GM23338 (cell line): ENCODE results near the gene CPNE5. TPM values are rescaled to one million over a fixed set of nuclear protein-coding genes. Genes with fewer than 3 reads are reported as not detected.

Experiments used
- ATAC-seq: fragments of 200-7000 bp; cut with Tn5 transposase; 3 replicates; pipeline ENCODE4 v1.9.1; 2020
- DNase-seq: peaks from one replicate; pipeline ENCODE4 v3.0.0-alpha.2; 2015; ENCODE audit warnings: low spot score
- H2AFZ ChIP-seq: fragments of 200-600 bp; sonication (generic); 2 replicates; pipeline ENCODE4 v1.8.0; 2016; ENCODE audit warnings: antibody characterized with exemption, mild to moderate bottlenecking, moderate library complexity
- H3F3A ChIP-seq: fragments of 200-600 bp; sonication (generic); replicated peaks from 2 replicates; pipeline ENCODE4 v1.8.0; 2017; ENCODE audit warnings: antibody characterized with exemption, mixed run types, low read depth
- H3K27ac ChIP-seq: fragments of 200-600 bp; sonication (generic); 2 replicates; pipeline ENCODE4 v1.6.1; 2016; ENCODE audit warnings: low read depth
- H3K27me3 ChIP-seq: fragments of 200-600 bp; sonication (generic); 2 replicates; pipeline ENCODE4 v1.8.0; 2016; ENCODE audit warnings: mild to moderate bottlenecking, mixed run types, moderate library complexity; ENCODE audit not compliant: insufficient read depth
- H3K36me3 ChIP-seq: fragments of 200-600 bp; sonication (generic); 2 replicates; pipeline ENCODE4 v1.8.0; 2016; ENCODE audit warnings: mild to moderate bottlenecking; ENCODE audit not compliant: insufficient read depth
- H3K4me1 ChIP-seq: fragments of 200-600 bp; sonication (generic); 2 replicates; pipeline ENCODE4 v1.8.0; 2016; ENCODE audit warnings: mild to moderate bottlenecking, moderate library complexity; ENCODE audit not compliant: insufficient read depth
- H3K4me2 ChIP-seq: fragments of 200-600 bp; sonication (generic); 2 replicates; pipeline ENCODE4 v1.7.1; 2017; ENCODE audit warnings: mixed run types
- H3K4me3 ChIP-seq: fragments of 200-600 bp; sonication (generic); 2 replicates; pipeline ENCODE4 v1.6.1; 2016; ENCODE audit warnings: mixed run types
- H3K79me2 ChIP-seq: fragments of 200-600 bp; sonication (generic); replicated peaks from 2 replicates; pipeline ENCODE4 v1.8.0; 2017; ENCODE audit warnings: mild to moderate bottlenecking; ENCODE audit not compliant: insufficient read depth
- H3K9me2 ChIP-seq: fragments of 200-600 bp; sonication (generic); 2 replicates; pipeline ENCODE4 v1.8.0; 2017; ENCODE audit not compliant: insufficient read depth
- H4K20me1 ChIP-seq: fragments of 200-600 bp; sonication (generic); replicated peaks from 2 replicates; pipeline ENCODE4 v1.8.0; 2017; ENCODE audit warnings: mild to moderate bottlenecking; ENCODE audit not compliant: insufficient read depth
- H3K27ac Mint-ChIP-seq: 2 replicates; pipeline ENCODE4 v1.8.0; 2020; ENCODE audit warnings: inconsistent platforms, mild to moderate bottlenecking, moderate library complexity, mixed read lengths
- H3K27me3 Mint-ChIP-seq: 3 replicates; pipeline ENCODE4 v1.8.0; 2022; ENCODE audit warnings: low read depth, mild to moderate bottlenecking, moderate library complexity, mixed read lengths, inconsistent platforms; ENCODE audit not compliant: insufficient read depth, poor library complexity
- H3K36me3 Mint-ChIP-seq: 3 replicates; pipeline ENCODE4 v1.8.0; 2021; ENCODE audit warnings: low read depth, mild to moderate bottlenecking, inconsistent platforms, moderate library complexity, mixed read lengths
- H3K4me1 Mint-ChIP-seq: 3 replicates; pipeline ENCODE4 v1.8.0; 2020; ENCODE audit warnings: mild to moderate bottlenecking, inconsistent platforms, mixed read lengths
- H3K4me3 Mint-ChIP-seq: 3 replicates; pipeline ENCODE4 v1.8.0; 2021; ENCODE audit warnings: moderate library complexity, mild to moderate bottlenecking, inconsistent platforms, mixed read lengths
- H3K9me3 Mint-ChIP-seq: 3 replicates; pipeline ENCODE4 v1.8.0; 2020; ENCODE audit warnings: moderate library complexity, mild to moderate bottlenecking, inconsistent platforms, mixed read lengths
- ETS1 ChIP-seq: IDR thresholded peaks from 2 replicates; pipeline ENCODE4 v1.6.1; 2016; ENCODE audit warnings: antibody characterized with exemption
- EZH2 ChIP-seq: fragments of 200-600 bp; sonication (generic); IDR thresholded peaks from one replicate; pipeline ENCODE4 v1.8.0; 2017; ENCODE audit warnings: antibody characterized with exemption, mild to moderate bottlenecking, low read depth; ENCODE audit not compliant: unreplicated experiment
- EZH2phosphoT487 ChIP-seq: fragments of 200-600 bp; sonication (generic); IDR thresholded peaks from one replicate; pipeline ENCODE4 v1.8.1; 2018; ENCODE audit warnings: antibody characterized with exemption; ENCODE audit not compliant: unreplicated experiment
- STAT1 ChIP-seq: IDR thresholded peaks from one replicate; pipeline ENCODE4 v1.6.1; 2016; ENCODE audit warnings: antibody characterized with exemption; ENCODE audit not compliant: unreplicated experiment
- polyA plus RNA-seq: library from polyadenylated mRNA; unstranded; fragments of >200 nt; fragmentation: Nextera tagmentation; extraction: Ambion mirVana; gene quantifications from 2 replicates; pipeline ENCODE4 v1.2.1, GENCODE V29; 2016
- total RNA-seq: library from RNA; depleted of rRNA; stranded (reverse); fragments of >200 nt; shearing (Covaris generic); gene quantifications from 2 replicates; pipeline ENCODE4 v1.2.3, GENCODE V29; 2014
- TF ChIP-seq, protein P1 (sequence below): fragments of 250-450 bp; sonication (Bioruptor Pico); IDR thresholded peaks from 2 replicates; pipeline ENCODE4 v1.5.0; 2020; ENCODE audit warnings: mild to moderate bottlenecking, moderate library complexity

The CPNE5 gene
- total and polyA plus RNA-seq, 2 experiments from 2014 or later = 0.14 to 0.42 TPM

GRCh38 chr6:36803482-36803881, 35.8 kb downstream of the CPNE5 start:
- no peaks in the 10 kb centered on the region for H3K36me3 ChIP-seq
- no peak overlapping the region for H3K4me3 ChIP-seq
- H3K9me2 ChIP-seq = no peaks in the 10 kb centered on the region
- H2AFZ ChIP-seq = no peak overlapping the region
- Mint-ChIP-seq H3K27me3 (peaks cover 13% of the 10 kb centered on the region), H3K36me3 (no peaks in the 10 kb centered on the region), H3K27ac (no peak overlapping the region), H3K9me3 (no peaks in the 10 kb centered on the region), H3K4me1 (peaks cover 39% of the 10 kb centered on the region), H3K4me3 (no peak overlapping the region)
- H3K27me3 ChIP-seq = no peaks in the 10 kb centered on the region
- DNase-seq = no peak
- H3K27ac ChIP-seq = no peak overlapping the region
- no peaks in the 10 kb centered on the region for H3F3A ChIP-seq
- H4K20me1 ChIP-seq = no peaks in the 10 kb centered on the region
- no peak overlapping the region for H3K4me2 ChIP-seq
- peaks cover 22% of the 10 kb centered on the region for H3K4me1 ChIP-seq
- H3K79me2 ChIP-seq = no peaks in the 10 kb centered on the region
- ATAC-seq = no peak
- TF ChIP-seq, protein P1, sequence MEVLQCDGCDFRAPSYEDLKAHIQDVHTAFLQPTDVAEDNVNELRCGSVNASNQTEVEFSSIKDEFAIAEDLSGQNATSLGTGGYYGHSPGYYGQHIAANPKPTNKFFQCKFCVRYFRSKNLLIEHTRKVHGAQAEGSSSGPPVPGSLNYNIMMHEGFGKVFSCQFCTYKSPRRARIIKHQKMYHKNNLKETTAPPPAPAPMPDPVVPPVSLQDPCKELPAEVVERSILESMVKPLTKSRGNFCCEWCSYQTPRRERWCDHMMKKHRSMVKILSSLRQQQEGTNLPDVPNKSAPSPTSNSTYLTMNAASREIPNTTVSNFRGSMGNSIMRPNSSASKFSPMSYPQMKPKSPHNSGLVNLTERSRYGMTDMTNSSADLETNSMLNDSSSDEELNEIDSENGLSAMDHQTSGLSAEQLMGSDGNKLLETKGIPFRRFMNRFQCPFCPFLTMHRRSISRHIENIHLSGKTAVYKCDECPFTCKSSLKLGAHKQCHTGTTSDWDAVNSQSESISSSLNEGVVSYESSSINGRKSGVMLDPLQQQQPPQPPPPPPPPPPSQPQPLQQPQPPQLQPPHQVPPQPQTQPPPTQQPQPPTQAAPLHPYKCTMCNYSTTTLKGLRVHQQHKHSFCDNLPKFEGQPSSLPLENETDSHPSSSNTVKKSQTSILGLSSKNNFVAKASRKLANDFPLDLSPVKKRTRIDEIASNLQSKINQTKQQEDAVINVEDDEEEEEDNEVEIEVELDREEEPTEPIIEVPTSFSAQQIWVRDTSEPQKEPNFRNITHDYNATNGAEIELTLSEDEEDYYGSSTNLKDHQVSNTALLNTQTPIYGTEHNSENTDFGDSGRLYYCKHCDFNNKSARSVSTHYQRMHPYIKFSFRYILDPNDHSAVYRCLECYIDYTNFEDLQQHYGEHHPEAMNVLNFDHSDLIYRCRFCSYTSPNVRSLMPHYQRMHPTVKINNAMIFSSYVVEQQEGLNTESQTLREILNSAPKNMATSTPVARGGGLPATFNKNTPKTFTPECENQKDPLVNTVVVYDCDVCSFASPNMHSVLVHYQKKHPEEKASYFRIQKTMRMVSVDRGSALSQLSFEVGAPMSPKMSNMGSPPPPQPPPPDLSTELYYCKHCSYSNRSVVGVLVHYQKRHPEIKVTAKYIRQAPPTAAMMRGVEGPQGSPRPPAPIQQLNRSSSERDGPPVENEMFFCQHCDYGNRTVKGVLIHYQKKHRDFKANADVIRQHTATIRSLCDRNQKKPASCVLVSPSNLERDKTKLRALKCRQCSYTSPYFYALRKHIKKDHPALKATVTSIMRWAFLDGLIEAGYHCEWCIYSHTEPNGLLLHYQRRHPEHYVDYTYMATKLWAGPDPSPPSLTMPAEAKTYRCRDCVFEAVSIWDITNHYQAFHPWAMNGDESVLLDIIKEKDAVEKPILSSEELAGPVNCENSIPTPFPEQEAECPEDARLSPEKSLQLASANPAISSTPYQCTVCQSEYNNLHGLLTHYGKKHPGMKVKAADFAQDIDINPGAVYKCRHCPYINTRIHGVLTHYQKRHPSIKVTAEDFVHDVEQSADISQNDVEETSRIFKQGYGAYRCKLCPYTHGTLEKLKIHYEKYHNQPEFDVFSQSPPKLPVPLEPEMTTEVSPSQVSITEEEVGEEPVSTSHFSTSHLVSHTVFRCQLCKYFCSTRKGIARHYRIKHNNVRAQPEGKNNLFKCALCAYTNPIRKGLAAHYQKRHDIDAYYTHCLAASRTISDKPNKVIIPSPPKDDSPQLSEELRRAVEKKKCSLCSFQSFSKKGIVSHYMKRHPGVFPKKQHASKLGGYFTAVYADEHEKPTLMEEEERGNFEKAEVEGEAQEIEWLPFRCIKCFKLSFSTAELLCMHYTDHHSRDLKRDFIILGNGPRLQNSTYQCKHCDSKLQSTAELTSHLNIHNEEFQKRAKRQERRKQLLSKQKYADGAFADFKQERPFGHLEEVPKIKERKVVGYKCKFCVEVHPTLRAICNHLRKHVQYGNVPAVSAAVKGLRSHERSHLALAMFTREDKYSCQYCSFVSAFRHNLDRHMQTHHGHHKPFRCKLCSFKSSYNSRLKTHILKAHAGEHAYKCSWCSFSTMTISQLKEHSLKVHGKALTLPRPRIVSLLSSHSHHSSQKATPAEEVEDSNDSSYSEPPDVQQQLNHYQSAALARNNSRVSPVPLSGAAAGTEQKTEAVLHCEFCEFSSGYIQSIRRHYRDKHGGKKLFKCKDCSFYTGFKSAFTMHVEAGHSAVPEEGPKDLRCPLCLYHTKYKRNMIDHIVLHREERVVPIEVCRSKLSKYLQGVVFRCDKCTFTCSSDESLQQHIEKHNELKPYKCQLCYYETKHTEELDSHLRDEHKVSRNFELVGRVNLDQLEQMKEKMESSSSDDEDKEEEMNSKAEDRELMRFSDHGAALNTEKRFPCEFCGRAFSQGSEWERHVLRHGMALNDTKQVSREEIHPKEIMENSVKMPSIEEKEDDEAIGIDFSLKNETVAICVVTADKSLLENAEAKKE (CRISPR knock-in tag) = no peak
- TF ChIP-seq EZH2phosphoT487 (no peak), EZH2 (no peak), STAT1 (no peak), ETS1 (no peak)
